Fibroblast of the conjunctiva (primary cell): ENCODE measurements around the gene SDF2L1.
"Not testable (repeated sequence)": the region's sequence is repeated elsewhere in the genome, so short reads cannot be mapped to it uniquely, and the experiment has no call there.

Experiments
- DNase-seq: peaks from one replicate; pipeline ENCODE4 v3.0.0-alpha.2; 2010; ENCODE audit warnings: low read depth

Gene SDF2L1

DNA sequence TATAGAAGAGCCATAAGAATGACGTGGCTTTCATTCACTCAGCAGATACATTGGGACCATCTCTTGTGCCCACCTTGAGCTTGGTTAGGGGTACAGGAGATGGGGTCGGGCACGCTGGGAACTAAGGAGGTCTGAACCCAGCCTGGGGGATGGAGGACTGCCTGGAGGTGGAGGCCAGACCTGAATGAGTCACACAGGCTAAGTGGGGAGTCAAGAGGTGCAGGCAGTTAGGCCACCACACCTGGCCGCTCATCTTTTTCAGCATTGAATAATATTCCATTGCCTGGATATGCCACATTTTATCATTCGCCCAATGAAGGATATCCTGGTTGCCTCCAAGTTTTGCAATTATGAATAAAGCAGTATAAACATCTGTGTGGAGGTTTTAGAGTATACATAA lies 19.9 kb downstream of the SDF2L1 start:
- no peak for DNase-seq

DNA sequence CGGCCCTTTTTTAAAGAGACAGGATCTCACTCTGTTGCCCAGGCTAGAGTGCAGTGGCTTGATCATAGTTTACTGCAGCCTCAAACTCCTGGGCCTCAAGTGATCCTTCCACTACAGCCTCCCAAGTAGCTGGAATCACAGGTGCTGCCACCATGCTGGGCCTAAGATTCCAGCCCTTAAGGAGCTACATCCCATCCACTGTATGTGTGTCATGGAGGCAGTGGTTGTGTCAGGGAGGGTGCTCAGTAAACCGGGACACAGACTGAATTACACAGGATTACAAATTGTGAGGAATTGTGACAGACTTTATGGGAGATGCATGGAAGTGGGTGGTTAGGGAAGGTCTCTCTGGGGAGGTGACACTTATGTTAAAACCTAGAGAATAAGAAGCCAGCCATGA lies 21.6 kb downstream of the SDF2L1 start:
- no peak for DNase-seq

DNA sequence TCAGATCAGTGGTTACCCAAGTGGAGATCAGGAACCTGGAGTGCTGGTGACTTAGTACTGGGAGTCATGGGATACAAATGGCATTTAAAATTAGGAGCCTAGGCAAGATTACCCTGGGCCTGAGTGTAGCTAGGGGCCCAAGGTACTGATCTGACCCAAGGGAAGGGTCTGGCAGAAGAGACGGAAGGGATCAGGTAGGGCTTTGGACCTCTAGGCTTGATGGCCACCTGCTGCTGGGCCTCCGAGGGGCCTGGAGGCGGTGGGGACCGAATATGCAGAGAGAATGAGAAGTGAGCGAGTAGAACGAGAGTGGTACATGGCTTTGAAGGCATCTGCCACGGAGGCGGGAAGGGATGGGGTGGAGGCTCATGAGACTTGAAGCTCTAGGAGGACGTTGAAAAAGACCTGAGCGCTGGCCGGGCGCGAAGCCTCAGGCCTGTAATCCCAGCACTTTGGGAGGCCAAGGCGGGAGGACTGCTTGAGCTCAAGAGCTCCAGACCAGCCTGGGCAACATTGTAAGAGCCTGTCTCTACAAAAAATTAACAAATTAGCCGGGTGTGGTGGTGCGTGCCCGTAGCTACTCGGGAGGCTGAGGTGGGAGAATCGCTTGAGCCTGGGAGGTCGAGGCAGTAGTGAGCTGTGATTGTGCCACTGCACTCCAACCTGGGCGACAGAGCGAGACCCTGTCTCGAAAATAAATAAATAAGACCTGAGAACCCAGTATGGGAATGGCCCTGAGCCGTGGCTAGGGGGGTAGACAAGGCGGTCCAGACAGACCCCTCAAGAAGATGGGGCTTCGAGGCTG lies 23.1 kb downstream of the SDF2L1 start:
- no peak for DNase-seq

DNA sequence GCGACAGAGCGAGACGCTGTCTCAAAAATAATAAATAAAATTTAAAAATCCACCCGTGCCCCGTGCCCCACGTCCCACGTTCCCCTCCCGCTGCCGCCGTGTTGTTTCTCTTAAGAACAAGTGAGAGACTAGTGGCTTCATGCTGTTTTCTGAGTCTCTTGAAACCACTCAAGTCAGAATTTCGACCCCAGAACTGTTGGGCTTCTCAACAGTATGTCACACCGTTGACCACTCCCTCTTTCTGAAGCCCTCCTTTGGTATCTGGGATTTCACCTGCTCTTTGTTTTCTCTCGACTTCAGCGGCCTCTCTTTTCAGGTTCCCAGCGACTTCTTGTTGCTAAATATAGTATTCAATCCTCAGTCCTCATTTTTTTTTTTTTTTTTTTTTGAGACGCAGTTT lies 24.7 kb downstream of the SDF2L1 start:
- no peak for DNase-seq

DNA sequence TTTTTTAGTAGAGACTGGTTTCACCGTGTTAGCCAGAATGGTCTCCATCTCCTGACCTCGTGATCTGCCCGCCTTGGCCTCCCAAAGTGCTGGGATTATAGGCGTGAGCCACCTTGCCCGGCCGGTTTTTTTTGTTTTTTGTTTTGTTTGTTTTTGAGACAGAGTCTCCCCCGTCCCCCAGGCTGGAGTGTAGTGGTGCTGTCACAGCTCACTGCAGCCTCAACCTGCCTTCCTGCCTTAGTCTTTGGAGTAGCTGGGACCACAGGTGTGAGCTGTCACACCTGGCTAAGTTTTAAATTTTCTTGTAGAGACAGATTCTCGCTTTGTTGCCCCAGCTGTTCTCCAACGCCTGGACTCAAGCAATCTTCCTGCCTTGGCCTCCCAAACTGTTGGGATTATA lies 26.9 kb downstream of the SDF2L1 start:
- no peak for DNase-seq

DNA sequence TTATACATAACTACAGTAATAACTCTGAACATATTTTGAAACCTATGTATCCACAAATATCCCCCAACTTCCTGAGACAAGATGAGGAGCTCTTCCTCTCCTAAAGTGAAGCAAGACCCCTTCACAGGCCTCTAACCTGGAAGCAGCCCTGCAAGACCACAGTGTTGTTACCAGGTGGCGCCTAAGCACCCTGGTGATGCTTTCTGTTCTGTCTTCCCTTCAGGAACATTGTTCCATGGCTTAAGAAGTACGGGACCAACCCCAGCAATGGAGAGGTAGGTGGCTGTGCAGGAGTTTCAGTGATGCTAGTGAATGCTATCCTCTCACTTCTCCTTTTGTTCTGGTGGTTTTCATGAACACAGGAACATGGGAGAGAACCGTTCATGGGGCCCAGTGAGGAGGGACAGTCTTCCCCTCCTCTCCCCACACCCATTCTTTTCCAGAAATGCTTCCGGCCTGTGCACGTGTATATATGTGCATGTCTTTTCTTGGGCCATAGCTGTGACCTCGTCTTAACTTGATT lies 30.1 kb downstream of the SDF2L1 start:
- no peak for DNase-seq

DNA sequence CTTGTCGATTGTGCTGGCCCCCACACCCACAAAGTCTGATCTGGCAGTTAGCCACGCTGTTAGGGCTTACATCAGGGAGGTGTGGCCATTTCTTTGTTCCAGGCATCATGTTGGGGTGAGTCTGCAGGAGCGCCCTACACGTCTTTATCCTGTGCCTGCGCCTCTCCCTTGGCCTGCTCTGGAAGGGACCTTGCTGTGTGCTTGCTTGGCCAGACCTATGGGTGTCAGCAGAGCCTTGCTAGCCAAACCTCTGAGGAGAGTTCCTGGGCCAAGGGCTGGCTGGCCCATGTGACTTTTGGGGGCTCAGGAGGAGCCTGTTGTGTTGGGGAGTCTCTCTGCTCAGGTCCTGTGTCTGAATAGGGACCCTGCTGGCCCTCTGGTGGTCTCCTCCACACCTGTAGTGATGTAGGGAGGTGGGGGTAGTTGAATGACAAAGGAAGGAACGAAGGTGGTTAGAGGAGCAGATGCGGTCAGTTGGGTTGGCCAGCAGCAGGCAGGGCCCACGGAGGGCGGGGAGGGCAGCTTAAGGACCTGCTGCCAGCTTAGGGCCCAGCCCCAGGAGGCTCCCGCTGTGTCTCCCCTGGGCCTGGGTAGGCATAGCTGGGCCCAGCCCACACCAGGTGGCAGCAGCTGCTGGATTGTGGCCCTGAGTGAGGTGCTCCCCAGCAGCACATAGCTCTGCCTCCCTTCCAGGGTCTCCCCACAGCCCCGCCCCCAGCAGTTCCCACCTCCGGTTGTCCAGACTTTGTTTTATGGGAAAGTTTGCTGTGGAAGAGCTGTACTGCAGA lies 31.6 kb downstream of the SDF2L1 start:
- no peak for DNase-seq

DNA sequence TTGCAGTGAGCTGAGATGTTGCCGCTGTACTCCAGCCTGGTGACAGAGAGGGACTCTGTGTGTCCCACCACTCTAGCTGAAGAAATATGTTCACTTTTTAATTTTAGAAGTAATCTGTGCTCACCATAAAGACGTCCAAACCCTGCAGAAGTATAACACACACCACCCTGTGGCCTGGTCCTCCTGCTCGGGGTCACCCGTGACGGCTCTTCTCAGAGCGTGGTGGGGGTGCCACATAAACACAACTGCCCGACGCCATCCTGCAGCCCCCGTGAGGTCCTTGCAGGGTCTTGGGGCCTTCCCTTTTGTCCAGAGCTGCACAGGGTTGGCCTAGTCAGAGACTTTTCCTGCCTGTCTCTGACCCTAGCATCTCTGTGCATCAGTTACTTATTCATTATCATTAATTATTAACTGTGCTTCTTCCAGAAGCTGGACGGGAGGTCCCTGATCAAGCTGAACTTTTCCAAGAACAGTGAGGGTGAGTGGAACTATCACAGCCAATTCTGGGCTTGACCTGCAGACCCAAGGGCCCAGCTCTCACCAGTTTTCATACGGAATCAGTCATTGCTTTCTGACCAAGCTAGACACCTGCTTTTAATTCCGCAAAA lies 32.6 kb downstream of the SDF2L1 start:
- DNase-seq = no peak

DNA sequence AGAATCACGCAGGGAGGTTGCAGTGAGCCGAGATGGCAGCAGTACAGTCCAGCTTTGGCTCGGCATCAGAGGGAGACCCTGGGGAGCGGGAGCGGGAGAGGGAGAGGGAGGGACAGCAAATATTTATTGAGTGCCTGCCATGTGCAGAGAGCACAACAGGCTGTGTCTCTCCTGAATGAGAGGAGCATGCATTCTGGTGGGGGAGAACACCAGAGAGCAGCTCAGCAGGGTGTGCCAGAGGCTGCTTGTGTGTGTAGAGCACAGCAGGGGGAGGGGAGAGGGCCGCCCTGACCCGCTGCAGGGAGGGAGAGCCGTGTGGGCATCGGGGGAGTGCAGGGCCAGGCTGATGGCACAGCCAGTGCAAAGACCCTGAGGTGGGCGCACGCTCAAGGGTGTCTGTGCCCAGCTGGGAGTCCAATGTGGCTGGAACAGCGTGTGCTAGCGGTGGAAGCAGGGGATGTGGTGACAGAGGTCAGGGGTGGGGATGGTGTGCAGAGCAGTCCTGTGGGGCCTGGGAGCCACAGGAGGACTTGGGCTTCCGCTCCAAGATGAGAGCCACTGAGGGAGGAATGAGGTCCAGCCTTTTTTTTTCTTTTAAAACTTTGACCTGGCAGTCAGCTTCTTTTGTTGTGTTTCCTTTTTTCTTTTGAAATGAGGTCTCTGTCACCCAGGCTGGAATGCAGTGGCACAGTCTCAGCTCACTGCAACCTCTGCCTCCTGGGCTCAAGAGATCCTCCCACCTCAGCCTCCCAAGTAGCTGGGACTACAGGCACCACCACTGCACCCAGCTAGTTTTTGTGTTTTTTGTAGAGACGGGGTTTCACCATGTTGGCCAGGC lies 35.7 kb downstream of the SDF2L1 start:
- DNase-seq = no peak

DNA sequence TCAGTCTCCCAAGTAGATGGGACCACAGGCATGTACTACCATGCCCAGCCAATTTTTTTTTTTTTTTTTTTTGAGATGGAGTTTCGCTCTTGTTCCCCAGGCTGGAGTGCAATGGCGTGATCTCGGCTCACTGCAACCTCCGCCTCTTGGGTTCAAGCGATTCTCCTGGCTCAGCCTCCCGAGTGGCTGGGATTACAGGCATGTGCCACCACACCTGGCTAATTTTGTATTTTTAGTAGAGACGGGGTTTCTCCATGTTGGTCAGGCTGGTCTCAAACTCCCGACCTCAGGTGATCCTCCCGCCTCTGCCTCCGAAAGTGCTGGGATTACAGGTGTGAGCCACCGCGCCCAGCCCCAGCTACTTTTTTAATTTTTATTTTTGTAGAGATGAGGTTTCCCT lies 36.7 kb downstream of the SDF2L1 start:
- not testable (repeated sequence) for DNase-seq

DNA sequence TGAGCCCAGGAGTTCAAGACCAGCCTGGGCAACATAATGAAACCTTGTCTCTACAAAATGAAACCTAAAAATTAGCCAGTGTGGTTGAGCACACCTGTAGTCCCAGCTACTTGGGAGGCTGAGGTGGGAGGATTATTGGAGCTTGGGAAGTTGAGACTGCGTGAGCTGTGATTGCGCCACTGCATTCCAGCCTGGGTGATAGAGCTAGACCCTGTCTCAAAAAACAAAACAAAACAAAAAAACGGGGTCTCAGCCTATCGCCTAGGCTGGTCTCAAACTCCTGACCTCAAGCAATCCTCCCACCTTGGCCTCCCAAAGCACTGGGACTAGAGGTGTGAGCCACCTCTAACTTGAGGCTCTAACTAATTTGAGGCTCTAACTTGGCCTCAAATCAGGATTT lies 37.3 kb downstream of the SDF2L1 start:
- no peak for DNase-seq

DNA sequence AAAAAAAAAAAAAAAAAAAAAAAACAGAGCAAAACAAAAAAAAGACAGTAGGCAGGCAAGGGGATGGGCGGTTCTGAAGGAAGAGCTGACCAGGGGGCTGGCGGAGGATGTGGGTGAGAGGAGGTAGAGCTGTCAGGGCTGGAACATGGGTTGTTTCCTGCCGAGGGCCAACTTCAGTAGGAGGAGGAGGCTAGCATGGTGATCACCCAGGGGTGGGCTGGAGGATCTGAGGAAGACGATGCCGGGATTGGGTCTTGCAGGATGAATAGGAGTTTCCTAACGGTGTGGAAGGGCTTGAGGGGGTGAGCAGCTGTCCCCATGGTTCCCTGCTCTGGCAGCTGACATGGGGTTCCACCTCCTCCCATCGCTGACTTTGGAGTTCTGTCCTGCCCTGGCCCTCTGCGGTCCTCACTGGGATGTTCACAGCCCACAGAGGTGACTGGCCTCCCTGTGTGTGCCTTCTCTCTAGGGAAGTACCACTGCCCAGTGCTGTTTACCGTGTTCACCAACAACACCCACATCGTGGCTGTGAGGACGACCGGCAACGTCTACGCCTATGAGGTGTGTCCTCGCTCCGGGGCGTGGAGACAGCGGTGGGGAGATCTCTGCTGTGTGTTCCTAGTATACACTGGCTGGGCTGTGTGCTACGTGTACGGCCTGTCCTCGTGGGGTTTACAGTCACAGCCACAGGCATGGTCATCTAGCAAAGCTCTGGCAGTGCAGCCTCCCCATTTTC lies 38.9 kb downstream of the SDF2L1 start:
- DNase-seq = no peak

DNA sequence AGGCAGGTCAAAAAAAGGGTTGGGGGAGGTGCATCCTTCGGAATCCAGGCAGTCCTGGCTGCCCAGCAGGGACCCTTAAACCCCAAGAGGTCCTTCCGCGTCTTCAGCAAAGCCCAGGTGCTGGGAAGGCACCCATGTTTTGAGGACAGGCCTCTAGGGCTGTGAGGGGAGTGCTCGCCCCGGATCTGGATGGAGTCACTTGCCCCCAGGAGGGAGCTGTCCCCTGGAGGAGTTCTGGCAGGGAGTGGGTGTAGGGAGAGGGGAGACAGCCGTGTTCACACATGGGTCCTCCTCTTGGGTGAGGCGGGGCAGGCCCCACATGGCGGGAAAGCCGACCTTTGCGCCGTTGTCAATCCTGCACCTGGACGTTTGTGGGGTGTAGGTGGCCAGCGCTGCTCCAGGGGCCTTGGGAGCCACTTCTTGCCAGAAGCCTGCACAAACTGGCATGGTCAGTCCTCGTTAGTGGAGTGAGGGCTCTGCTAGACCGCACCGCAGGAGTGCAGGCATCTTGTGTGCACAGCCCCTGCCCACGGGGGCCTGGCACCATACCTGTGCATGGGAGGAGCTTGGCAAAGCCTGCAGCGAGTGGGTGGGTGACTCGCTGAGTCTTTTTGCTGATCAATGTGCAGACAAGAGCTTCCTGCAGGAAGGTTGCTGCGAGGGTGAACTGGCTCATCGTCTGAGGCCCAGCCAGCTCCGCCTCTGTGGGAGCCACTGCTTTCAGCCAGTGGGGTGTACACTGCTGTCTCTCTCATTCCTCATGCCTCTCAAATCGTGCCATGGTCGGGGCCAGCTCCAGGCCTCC lies 39.7 kb downstream of the SDF2L1 start:
- DNase-seq = no peak

DNA sequence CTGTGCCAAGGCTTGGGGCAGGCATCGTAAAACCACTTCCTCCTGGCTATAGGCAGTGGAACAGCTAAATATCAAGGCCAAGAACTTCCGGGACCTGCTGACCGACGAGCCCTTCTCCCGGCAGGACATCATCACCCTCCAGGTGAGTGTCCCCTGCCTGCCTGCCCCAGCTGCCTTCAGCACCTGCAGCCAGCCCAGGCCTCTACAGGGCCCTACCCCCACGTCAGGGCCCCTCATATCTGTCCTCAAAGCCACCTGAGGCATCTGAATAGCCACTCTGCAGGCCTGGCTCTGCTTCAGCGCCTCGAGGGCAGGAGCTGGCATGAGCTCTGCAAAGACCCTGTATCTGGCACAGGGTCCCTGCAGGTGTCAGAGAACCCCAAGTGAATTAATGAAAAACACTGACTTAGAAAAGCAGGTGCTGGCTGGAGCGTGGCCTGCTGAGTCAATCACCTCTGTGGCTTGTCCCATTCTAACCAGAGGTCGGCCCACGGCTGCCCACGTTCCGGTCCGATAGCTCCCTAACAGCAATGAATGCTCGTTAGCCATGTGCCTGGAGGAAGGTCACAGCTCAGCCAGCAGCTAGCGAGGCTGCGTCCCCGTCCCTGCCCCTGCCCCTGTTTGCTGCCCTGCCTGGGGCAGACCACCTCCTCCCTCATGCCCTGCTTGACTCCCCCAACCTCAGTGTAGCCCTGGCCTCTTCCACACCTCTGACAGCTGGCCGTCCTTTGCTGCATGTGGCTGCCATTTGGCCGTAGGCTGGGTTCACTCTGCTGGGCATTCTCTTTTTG lies 40.5 kb downstream of the SDF2L1 start:
- no peak for DNase-seq

DNA sequence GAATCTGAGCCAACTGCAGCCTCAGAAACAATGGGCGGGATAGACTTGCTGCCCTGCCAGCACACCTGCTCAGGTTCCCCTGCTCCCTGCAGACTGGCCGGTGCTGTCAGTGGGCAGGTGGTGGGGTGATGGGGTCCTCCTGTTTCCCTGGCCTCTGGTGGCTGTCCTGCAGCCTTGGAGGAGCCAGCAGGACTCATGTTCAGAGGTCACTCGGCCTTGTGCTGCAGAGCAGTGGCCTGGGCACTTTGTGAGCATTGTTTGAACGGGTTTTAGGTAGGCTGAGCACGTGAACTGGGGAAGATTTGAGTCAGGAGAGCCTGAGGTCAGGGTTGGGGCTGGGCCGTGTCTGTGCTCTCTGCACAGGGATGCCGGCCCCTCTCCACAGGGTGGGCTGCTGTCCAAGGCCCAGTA lies 41.3 kb downstream of the SDF2L1 start:
- no peak for DNase-seq

DNA sequence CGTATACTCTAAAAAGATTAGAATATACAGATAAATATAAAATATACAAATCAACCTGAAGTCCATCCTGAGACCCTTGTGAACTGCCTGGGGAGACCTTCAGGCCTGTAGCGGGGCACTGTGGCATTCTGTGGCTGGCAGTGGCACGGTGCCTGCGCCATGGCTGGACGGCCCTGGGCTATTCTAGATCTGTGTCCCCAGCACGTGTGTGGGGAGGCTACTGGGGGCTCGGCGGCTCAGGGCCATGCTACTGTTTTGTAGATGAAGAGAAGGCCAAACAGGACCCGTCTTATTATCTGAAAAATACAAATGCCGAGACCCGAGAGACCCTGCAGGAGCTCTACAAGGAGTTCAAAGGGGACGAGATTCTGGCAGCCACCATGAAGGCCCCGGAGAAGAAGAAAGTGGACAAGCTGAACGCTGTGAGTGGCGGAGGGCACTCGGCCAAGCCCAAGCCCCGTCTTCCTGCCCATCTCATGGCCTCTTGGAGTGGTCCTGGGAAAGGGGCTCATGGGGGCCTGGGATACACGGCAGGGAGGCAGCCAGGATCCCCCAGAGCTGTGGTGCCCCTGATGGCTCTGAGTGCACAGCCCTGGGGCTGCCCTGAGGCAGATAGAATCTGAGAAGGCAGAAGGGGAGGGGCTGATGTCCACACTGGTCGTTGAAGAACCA lies 42.5 kb downstream of the SDF2L1 start:
- no peak for DNase-seq

DNA sequence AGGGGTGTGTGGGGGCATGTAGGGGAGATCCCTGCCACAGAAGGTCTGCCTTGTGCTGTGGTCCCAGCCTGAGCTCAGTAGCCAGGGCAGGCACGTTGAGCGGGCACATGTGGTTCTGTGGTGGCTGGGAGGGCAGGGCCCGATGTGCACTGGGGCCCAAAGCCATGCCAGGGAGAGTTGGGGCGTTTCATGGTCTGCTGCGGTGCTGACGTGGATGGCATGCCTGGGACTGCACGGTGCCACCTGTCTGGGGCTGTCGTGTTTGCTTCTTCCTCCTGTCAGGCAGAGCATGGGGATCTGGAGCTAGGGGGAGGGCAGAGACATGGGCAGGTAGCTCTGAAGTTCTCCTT lies 43.0 kb downstream of the SDF2L1 start:
- no peak for DNase-seq

DNA sequence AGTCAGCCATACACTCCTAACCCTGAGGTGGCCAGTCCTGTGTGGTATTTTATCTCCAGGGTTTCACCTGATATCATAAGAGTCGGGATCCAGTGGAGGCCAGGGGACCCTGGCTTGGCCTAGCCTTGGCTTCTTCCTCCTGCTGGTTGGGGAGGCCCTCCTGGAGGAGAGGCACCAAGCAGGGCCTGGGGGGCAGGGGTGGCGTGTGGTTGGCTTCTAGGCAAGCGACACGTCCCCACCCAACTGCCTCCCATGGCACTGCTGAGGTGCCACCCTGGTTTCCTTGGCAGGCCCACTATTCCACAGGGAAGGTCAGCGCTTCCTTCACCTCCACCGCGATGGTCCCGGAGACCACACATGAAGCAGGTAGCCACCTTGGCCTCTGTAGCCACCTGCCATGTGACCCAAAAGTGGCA lies 44.1 kb downstream of the SDF2L1 start:
- no peak for DNase-seq
